DOHH2 (cell line): ENCODE results near the gene ABLIM2.

ENCODE experiments used
- EZH2phosphoT487 ChIP-seq: fragments of 200-600 bp; sonication (generic); IDR thresholded peaks from 2 replicates; pipeline ENCODE4 v1.6.1; 2017; ENCODE audit warnings: borderline replicate concordance, mild to moderate bottlenecking, antibody characterized with exemption, low read length, moderate library complexity, mixed read lengths
- TF ChIP-seq, protein P1 (sequence below): fragments of 200-600 bp; sonication (generic); IDR thresholded peaks from one replicate; pipeline ENCODE4 v1.5.1; 2014; ENCODE audit warnings: antibody characterized with exemption, mild to moderate bottlenecking, low read depth, low read length; ENCODE audit not compliant: poor library complexity, severe bottlenecking

DNA sequence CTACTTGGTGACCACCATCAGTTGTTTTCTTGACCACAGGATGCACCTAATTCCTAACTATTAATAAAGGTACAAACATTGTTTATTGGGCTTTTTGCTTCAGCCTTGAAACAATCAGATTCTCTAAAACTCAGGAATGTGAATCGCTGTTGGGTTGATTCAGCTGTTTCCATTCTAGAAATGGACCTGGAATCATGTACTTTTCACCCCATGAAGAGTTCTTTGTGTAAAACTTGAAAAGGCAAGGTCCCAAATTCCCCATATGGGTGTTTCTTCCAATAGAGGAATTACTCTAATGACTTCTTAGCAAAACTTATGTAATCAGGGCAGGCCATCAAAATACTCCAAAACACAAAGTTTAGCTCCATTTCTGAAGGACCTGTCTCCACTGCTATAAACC, 226.3 kb downstream of the ABLIM2 start:
- TF ChIP-seq, protein P1, sequence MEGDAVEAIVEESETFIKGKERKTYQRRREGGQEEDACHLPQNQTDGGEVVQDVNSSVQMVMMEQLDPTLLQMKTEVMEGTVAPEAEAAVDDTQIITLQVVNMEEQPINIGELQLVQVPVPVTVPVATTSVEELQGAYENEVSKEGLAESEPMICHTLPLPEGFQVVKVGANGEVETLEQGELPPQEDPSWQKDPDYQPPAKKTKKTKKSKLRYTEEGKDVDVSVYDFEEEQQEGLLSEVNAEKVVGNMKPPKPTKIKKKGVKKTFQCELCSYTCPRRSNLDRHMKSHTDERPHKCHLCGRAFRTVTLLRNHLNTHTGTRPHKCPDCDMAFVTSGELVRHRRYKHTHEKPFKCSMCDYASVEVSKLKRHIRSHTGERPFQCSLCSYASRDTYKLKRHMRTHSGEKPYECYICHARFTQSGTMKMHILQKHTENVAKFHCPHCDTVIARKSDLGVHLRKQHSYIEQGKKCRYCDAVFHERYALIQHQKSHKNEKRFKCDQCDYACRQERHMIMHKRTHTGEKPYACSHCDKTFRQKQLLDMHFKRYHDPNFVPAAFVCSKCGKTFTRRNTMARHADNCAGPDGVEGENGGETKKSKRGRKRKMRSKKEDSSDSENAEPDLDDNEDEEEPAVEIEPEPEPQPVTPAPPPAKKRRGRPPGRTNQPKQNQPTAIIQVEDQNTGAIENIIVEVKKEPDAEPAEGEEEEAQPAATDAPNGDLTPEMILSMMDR, result no peak
- no peak for TF ChIP-seq EZH2phosphoT487
